ENCODE measurements around the gene WDR75. TPM values are rescaled to one million over a fixed set of nuclear protein-coding genes. Genes with fewer than 3 reads are reported as not detected.

The WDR75 gene
- total and polyA plus RNA-seq, 9 of the 15 experiments (the other 6 are each of a cell fraction or from before 2014, with no cell fraction given), result 50.9 to 111 (median 76.4) TPM

- TF ChIP-seq ZBTB2 (IDR thresholded peaks at IDR 0.05) (no peak), PTBP1 (IDR thresholded peaks at IDR 0.05; ENCODE audit: low read depth, low read length) (no peak), NCOA2 (IDR thresholded peaks at IDR 0.05; ENCODE audit: partially characterized antibody in 2 of 2) (no peak), TEAD2 (tag; IDR thresholded peaks at IDR 0.05) (no peak), NFXL1 (CRISPR knock-in tag; IDR thresholded peaks at IDR 0.05) (no peak), TAF7 (tag; IDR thresholded peaks at IDR 0.05) (peak; percentile 85), NONO (IDR thresholded peaks at IDR 0.05; ENCODE audit: low read depth in 2 of 2, low read length in 1 of 2) (no peak), TFAM (CRISPR knock-in tag; conservative IDR thresholded peaks at IDR 0.05) (no peak), E2F1 (CRISPR knock-in tag; IDR thresholded peaks at IDR 0.05) (no peak), SRSF9 (IDR thresholded peaks at IDR 0.05; ENCODE audit: borderline replicate concordance, low read depth, low read length) (no peak), HDAC6 (IDR thresholded peaks at IDR 0.05; ENCODE audit: low read depth, low read length) (no peak), FOXP1 (CRISPR knock-in tag; IDR thresholded peaks at IDR 0.05) (0 out of 2 replicates have a peak, but pooled peaks have one; percentile 12), HIVEP1 (CRISPR knock-in tag; IDR thresholded peaks at IDR 0.05) (no peak), MIER1 (IDR thresholded peaks at IDR 0.05; ENCODE audit: low read depth) (no peak)
- TF ChIP-seq, protein P1, sequence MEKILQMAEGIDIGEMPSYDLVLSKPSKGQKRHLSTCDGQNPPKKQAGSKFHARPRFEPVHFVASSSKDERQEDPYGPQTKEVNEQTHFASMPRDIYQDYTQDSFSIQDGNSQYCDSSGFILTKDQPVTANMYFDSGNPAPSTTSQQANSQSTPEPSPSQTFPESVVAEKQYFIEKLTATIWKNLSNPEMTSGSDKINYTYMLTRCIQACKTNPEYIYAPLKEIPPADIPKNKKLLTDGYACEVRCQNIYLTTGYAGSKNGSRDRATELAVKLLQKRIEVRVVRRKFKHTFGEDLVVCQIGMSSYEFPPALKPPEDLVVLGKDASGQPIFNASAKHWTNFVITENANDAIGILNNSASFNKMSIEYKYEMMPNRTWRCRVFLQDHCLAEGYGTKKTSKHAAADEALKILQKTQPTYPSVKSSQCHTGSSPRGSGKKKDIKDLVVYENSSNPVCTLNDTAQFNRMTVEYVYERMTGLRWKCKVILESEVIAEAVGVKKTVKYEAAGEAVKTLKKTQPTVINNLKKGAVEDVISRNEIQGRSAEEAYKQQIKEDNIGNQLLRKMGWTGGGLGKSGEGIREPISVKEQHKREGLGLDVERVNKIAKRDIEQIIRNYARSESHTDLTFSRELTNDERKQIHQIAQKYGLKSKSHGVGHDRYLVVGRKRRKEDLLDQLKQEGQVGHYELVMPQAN (IDR thresholded peaks at IDR 0.05; ENCODE audit: borderline replicate concordance), result peak; percentile 85
- TF ChIP-seq, protein P2, sequence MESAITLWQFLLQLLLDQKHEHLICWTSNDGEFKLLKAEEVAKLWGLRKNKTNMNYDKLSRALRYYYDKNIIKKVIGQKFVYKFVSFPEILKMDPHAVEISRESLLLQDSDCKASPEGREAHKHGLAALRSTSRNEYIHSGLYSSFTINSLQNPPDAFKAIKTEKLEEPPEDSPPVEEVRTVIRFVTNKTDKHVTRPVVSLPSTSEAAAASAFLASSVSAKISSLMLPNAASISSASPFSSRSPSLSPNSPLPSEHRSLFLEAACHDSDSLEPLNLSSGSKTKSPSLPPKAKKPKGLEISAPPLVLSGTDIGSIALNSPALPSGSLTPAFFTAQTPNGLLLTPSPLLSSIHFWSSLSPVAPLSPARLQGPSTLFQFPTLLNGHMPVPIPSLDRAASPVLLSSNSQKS (CRISPR knock-in tag; IDR thresholded peaks at IDR 0.05), result no peak
- TF ChIP-seq, protein P3, sequence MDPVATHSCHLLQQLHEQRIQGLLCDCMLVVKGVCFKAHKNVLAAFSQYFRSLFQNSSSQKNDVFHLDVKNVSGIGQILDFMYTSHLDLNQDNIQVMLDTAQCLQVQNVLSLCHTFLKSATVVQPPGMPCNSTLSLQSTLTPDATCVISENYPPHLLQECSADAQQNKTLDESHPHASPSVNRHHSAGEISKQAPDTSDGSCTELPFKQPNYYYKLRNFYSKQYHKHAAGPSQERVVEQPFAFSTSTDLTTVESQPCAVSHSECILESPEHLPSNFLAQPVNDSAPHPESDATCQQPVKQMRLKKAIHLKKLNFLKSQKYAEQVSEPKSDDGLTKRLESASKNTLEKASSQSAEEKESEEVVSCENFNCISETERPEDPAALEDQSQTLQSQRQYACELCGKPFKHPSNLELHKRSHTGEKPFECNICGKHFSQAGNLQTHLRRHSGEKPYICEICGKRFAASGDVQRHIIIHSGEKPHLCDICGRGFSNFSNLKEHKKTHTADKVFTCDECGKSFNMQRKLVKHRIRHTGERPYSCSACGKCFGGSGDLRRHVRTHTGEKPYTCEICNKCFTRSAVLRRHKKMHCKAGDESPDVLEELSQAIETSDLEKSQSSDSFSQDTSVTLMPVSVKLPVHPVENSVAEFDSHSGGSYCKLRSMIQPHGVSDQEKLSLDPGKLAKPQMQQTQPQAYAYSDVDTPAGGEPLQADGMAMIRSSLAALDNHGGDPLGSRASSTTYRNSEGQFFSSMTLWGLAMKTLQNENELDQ (CRISPR knock-in tag; IDR thresholded peaks at IDR 0.05; ENCODE audit: borderline replicate concordance), result no peak
- TF ChIP-seq, protein P4, sequence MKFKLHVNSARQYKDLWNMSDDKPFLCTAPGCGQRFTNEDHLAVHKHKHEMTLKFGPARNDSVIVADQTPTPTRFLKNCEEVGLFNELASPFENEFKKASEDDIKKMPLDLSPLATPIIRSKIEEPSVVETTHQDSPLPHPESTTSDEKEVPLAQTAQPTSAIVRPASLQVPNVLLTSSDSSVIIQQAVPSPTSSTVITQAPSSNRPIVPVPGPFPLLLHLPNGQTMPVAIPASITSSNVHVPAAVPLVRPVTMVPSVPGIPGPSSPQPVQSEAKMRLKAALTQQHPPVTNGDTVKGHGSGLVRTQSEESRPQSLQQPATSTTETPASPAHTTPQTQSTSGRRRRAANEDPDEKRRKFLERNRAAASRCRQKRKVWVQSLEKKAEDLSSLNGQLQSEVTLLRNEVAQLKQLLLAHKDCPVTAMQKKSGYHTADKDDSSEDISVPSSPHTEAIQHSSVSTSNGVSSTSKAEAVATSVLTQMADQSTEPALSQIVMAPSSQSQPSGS (CRISPR knock-in tag; IDR thresholded peaks at IDR 0.05), result no peak
Observed at GRCh38 chr2:189440947-189441708, at the start of gene WDR75 (continued).
